Measurements from ENCODE around the gene ACOT13.
"Not testable (repeated sequence)": the region's sequence is repeated elsewhere in the genome, so short reads cannot be mapped to it uniquely, and the experiment has no call there.

ACOT13 gene

DNA sequence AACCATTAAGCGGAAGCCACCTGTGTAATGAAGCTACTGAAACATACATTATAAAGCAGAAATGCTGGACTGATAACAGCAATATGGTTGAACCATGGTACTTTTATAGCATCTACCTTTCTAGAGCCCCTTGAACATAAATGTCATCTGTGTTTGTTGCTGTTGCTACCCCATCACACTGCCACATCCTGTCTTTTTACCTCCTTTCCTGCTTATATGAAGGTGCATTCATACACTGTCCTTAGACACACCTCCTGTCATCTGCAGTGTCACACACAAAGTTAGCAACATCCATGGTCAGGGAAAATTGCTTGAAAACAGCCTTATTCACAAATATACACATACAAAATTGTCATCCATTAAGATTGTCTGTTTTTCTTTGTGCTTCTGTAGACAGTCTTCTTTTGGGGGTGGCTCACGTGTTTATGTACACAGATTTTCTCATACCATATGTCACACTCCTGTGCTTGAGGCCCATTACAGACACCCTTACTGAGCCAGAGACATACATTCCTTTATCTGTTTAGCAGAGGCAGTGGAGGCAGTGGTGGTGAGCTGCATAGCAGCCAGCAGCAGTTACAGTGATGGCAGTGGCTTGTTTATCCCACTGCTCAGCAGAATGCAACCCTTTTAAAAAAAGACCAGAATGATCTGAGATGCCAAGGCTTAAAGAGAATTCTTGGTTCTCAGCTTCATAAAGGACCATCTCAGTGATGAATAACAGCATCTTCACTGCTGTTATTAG lies 26.1 kb downstream of the ACOT13 start:
- DNase-seq (ENCODE audit: low read depth in 2 of 2): no peak

DNA sequence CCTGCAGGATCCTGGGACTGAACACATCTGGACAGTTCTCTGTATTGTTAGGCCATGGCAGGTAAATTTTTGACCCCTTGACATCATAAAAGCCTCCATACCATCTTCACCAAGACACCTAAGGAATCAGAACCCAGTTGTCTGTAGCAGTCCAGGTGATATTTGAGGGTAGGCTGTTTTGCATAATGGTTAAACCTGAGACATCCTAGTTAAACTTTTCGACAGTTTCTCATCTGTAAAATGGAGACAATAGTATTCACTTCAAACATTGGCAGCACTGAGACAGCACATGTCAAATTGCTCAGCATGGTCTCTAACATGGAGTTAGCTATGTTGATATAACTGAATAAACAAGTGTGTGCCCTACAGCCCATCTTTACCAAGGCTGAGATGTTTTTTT lies 27.3 kb downstream of the ACOT13 start:
- no peak for DNase-seq (ENCODE audit: low read depth in 2 of 2)

DNA sequence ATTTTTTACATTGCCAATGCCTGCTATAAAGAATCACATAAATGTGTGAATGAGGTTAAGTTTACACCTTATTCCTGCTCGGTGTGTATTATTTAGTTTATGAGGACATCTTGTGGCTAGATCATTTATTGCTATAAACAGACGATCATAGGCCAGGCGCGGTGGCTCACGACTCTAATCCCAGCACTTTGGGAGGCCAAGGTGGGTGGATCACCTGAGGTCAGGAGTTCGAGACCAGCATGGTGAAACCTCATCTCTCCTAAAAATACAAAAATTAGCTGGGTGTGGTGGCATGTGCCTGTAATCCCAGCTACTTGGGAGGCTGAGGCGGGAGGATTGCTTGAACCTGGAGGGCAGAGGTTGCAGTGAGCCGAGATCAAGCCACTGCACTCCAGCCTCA lies 28.8 kb downstream of the ACOT13 start:
- peak in 1 of 2 donors; percentile 5 for DNase-seq (ENCODE audit: low read depth in 2 of 2)

DNA sequence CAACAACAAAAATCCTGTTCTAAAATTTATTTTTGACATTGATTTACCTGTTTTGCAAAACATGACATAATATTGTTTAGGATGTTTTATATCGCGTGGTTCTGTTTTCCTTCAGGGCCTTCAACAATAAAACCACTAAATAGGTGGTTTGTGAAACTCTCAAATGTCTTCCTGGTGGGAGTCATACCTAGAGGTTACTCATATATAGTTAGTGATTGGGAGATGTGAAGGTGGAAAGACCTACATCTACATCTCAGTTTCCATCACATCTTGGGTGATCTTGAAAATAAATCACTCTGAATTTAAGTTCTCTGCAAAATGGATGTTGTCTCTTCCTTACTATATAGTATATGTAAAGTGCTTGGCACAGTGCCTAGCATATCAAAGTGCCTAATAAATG lies 29.2 kb downstream of the ACOT13 start:
- no peak for DNase-seq (ENCODE audit: low read depth in 2 of 2)

DNA sequence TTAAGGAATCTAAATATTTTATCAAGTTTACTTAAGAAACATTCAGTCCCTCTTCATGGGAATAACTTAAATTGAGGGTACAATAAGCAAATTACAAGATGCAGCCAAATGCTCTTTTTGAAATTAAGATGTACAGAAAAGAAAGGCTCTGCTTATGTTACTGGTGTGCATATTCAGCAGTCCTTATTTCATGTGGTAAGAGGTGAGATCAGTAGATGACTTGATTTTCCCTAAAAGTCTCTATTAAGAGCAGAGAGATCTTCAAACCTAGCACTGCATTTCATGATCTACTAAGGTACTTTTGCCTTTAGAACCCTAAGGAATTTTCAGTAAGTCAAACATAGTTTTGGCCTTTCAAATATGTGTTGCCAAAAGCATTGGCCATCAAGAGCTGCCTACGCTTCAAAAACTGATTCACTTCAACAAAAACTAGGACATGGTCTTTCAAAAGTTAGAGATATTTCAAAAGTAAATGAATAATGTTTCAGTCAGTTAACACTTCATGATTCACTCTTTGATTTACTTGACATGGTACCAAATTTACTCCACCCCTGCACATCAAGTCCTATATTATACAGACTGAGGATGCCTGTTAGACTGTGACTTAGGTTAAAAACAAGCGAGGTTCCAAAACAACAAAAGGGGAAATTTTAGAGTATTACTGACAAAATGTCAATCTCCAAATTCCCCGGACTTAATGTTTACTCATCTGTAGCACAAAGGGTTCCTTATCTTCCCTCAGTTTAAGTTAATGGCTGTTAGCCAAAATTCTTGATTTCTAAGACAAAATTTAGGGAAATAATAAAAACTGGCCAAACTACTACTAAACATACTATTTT lies 32.9 kb downstream of the ACOT13 start:
- no peak for DNase-seq (ENCODE audit: low read depth in 2 of 2)

DNA sequence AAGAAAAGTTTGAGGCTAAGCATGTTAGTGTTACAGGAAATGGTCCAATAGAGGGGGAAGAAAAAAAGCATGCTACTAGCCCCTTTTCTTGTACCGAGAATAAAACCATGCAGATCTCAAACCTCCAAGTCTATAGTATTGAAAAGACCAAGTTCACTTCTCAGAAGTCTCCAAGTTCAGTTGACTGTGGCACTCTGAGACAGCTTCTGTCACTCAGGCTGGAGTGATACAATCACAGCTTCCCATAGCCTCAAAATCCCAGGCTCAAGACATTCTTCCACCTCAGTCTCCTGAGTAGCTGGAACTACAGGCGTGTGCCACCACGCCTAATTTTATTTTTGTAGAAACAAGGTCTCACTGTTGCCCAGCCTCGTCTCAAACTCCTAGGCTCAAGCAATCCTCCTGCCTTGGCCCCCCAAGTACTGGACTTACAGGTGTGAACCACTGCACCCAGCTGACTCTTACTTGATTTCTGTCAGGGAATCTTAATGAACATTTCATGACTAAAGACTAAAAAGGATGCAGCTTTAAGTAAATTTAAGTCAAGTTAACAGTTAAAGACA lies 35.9 kb downstream of the ACOT13 start:
- no peak for DNase-seq (ENCODE audit: low read depth in 2 of 2)

DNA sequence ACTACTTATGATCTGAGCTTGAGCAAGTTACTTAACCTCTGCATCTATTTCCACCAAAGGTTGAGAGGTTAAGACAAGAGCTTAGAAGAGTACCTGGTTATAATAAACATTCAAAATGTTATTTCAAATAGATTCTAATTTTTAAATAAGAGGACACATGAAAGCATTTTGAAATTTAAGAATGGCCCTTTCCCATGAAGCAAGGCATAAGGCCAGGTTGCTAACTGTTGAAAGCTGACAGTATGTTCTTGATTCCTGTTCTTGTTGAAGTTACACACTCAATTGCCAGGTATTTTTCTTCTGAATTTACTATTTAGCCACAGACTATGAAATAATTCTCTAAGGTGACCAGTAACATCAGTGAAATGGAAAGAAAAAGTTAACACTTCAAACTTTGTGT lies 37.6 kb downstream of the ACOT13 start:
- no peak for DNase-seq (ENCODE audit: low read depth in 2 of 2)

DNA sequence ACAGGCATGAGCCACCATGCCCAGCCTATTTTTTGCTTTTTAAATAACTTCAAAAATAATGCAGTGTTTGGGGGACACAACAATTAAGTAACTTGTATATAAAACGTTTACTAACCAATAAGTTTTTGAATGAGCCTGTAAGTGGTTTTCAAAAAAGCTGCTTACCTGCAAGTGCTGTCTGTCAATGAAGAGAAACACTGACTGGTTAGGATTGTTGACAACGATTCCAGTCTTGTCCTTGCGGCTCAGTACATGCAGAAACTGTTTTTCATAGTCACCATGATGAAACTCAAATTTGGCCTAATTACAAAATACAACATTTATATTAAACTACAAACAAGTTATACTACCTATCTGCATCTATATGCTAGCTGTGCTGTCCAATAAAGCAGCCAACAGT lies 41.7 kb downstream of the ACOT13 start:
- no peak for DNase-seq (ENCODE audit: low read depth in 2 of 2)

DNA sequence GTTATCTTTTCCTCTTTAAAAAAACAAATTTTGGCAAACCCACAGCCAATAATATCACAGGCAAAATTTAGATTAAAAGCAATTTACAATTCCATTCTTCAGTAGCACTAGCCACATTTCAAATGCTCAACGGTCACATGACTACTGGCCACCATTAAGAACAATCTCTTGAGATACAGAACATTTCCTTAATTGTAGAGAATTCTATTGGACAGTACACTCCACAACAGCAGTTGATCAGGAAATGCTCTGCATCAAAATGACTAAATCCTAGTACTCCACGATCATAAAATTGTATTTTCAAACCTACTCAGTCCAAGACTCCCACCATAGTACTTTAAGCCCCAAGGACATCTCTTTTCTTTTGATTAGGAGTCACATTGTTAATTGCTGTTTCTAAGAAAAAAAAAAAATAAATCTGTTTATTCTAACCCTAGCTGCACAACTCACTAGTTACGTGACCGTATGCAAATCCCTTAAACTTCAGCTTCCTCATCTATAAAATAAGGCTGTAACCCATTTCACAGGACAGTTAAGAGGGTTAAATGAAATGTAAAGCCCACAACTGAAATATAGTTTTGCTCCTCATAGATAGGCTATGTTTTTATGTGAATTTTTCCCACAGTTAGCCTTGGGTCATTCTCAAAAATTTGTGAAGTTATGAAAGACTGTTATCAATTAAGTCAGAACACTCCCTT lies 42.3 kb downstream of the ACOT13 start:
- DNase-seq (ENCODE audit: low read depth in 2 of 2): no peak

DNA sequence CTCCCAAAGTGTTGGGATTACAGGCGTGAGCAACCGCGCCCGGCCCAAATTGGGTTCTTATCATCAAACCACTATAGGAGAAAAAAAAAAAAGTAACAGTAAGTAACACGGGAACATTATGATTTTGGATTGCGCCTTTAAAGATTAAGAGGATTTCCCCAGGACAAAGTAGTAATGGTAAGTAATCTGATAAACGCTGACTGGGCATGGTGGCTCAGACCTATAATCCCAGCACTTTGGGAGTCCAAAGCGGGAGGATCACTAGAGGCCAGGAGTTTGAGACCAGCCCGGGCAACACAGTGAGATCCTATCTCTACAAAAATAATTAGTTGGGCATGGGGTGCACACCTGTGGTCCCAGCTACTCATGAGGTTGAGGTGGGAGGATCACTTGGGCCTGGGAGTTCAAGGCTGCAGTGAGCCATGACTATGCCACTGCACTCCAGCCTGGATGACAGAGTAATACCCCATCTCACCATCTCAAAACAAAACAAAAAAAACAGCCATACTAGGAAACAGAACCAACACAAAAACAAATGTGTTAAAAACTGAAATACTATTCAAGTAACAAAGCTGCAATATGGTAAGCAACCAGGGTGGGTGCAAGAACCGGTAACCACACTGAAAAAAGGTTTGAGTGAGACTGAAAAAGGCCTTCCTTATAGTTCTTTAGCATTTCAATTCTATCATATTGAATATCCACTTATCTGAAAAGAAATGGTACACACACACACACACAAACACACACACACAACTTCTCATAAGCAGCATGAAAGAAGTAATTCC lies 43.8 kb downstream of the ACOT13 start:
- DNase-seq (ENCODE audit: low read depth in 2 of 2): no peak

DNA sequence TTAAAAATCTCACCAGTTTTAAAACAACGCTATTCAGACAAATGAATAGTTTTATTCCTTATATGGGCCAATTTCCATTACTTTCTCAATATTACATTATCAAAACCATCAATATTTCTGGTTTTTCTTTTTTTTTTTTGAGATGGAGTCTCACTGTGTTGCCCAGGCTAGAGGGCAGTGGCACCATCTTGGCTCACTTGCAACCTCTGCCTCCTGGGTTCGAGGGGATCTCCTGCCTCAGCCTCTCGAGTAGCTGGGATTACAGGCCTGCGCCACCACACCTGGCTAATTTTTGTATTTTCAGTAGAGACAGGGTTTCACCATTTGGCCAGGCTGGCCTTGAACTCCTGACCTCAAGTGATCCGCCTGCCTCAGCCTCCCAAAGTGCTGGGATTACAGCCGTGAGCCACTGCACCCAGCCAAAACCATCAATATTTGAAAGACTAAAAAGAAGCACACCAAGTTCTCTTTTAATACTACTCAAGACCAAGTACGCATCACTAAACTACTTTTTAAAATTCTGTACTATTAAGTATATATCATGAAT lies 49.8 kb downstream of the ACOT13 start:
- not testable (repeated sequence) for DNase-seq (ENCODE audit: low read depth in 2 of 2)

DNA sequence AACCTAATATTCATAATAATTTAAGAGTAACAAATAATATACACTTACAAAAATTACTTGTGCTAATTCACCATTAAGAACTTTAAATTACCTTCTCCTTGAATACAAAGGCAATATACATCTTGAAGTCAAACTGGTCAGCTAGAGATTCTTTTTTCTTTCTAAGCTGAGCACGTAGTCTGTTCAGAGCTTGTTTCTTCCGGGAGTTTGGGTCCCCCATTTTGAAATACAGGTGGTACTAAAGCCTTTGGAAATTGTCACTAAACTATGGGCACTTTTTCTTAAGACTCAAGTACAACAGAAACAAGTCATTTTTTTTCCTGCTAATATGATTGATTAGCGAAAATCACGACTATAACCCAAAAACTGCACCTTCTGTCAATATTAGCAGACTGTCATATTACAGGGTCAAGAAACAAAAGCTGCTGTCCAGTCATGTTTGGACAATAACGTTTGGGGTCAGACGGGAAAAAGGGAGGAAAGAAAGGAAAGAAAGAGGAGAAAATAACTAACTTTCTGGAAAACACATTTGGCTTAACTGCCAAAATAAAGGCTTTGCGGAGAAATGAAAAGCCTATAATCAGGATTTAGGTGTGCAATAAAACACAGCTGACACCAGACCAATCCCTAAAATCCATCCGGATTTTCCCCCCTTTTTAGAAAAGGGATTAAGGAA lies 51.7 kb downstream of the ACOT13 start:
- DNase-seq (ENCODE audit: low read depth in 2 of 2): no peak

DNA sequence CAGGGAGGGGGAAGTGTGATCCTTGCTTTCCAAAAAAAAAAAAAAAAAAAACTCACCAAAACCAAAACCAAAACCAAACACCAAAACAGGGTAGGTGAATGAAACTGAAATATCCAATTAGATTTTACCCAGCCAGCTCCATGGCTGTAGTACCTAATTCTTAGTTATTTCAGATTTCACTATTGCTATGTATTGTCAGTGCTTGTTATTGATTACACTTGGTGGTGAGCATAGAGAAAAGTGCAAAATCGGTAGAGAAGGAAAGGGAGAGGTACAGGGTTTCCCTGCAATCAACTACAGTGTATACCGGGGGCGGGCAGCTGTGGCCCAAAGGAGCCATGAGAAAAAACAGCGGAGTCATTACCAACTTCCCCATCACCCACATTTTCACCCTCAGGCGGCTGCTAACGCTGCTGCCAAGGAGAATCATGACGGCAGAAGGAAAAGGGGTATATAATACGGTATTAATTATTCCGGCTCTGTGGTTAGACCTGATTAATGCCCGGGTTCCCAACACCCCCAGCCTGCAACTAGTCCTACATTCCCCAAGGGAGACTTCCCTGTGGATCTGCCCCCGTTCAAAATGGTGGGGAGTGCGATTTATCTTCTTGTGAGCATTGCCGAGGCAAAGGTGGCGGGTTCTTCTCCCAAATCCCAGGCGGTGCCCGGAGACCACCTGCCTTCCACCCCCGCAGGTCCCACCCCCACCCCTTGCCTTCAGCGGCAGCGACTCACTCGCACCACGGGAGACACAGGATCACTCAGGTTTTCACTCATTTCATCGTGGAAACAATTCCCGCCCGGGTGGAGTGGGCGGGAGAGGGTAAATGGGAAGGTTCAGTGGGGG lies 52.5 kb downstream of the ACOT13 start, which contains the start of gene C6orf62:
Gene C6orf62 (minus strand): TSS at position 30 of the 847 bp plus-strand sequence. CDS start 486 bp downstream, outside the sequence.
- DNase-seq (ENCODE audit: low read depth in 2 of 2): peak in 1 of 2 donors; percentile 30

DNA sequence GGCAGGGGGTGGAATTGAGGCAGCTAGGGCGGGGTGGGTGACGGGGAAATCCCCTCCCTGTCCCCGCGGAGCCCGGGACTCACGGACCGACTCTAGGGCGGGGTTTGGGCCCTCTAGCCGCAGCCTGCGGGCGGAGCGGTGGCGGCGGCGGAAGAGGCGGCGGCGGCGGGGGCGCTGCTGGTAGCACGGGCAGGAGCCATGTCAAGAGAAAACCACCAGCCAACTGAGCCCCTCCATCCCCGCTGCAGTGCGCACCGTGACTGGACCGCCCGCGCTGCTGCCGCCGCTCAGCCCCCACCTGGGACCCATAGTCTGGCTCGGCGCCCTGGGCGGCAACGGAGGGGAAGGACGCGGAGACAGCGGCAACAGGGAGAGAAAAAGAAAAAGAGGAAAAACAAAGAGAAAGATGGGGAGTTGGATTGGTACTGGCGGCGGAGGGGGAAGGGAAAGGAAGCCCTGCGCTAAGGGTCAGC lies 53.3 kb downstream of the ACOT13 start:
- DNase-seq (ENCODE audit: low read depth in 2 of 2): peak; percentile 39 to 64

DNA sequence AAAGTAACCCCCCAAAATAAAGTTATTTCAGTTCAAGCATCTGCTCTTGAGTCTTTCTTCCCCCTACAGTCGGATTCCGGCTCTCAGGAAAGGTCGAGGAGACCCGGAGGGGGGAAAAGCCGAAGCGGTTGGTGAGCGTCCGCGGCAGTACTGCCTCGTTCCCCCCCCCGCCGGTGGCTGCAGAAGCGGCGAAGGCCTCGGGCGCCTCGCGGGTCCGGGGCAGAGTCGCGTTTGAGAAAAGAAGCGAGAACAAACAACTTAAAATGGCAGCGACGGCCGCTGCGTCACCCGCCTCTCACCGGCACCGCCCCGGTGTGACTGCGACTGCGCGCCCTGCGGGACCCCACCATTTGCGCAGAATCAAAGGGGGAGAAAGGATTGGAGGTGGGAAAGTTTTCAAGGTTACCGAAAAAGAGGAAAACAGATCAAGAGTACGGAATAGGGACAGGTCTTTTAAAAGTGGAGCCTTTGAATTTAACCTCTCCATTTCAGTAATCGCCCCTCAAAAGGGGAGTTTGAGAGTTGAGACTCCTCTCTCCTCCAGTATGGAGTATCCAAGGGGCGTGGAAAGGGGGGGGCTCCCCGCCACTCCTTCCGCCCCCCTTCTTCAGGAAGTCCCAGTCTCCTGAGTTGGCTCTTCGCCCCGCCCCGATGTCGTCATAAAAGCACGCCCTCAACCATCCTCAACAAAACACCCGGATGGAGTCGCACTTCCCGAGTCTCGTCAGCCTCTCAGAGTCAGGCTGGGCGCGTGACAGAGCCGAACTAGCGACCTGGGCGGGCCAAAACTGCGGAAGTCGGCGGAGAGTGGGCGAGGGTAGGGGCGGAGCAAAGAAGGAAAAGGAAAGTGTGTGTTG lies 54.0 kb downstream of the ACOT13 start:
- peak; percentile 99 for DNase-seq (ENCODE audit: low read depth in 2 of 2)

DNA sequence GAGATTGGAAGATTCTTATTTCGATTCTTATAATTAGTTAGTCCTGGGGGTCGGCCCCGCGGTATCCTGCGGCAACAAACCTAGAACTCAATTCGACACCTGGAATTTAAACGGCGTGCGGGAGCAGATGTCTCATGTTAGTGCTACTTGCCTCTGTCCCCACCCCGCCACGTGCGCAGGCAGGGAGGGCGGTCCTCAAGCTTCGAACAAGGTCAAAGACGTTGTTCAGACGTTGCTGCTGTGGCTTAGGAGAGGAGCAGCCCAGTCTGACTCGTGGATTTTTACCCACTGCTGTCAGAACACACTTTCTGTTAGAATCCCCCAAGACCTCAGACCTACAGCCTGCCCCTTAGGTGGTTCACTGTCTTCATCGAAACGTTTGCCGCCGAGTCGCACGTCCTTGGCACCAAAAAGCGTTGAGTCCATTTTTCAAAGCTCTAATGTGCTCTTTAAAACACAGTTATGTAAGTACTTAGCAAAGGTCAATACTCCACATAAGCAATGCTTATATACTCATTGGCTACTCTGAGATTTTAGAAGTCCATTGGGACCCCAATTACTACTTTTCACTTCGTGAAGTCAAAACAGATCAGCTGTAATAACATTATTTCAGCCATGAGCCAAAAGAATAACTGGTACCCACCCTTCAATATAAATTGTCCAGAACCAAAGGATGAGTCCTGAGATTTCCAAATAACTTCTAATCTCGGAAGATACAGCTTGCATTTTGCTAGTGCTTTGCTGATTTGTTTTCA lies 54.8 kb downstream of the ACOT13 start:
- no peak for DNase-seq (ENCODE audit: low read depth in 2 of 2)

DNA sequence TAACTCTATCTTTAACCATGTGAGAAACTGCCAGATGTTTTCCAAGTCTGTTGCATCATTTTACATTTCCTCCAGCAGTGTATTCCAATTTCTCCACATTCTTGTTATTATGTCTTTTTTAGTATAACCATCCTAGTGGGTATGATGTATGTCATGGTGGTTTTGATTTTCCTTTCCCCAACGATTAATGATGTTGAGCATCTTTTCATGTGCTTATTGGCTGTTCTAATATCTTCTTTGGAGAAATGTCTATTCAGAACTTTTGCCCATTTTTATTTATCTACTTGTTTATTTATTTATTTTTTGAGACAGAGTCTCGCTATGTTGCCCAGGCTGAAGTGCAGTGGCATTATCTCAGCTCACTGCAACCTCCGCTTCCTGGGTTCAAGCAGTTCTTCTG lies 56.4 kb downstream of the ACOT13 start:
- no peak for DNase-seq (ENCODE audit: low read depth in 2 of 2)

DNA sequence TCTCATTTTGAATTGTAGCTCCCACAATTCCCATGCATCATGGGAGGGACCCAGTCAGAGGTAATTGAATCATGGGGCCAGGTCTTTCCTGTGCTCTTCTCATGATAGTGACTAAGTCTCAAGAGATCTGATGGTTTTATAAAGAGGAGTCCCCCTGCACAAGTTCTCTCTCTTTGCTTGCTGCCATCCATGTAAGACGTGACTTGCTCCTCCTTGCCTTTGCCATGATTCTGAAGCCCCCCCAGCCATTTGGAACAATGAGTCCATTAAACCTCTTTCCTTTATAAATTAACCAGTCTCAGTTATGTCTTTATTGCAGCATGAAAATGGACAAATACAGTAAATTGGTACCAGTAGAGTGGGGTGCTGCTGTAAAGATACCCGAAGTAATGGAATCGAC lies 63.8 kb downstream of the ACOT13 start:
- DNase-seq (ENCODE audit: low read depth in 2 of 2): not testable (repeated sequence)
